Measurements from ENCODE around the gene SPINK8. TPM values are rescaled to one million over a fixed set of nuclear protein-coding genes. Genes with fewer than 3 reads are reported as not detected.
"Not testable (repeated sequence)": the region's sequence is repeated elsewhere in the genome, so short reads cannot be mapped to it uniquely, and the experiment has no call there.

The SPINK8 gene
- total and polyA plus RNA-seq, 5 donors: not detected

DNA sequence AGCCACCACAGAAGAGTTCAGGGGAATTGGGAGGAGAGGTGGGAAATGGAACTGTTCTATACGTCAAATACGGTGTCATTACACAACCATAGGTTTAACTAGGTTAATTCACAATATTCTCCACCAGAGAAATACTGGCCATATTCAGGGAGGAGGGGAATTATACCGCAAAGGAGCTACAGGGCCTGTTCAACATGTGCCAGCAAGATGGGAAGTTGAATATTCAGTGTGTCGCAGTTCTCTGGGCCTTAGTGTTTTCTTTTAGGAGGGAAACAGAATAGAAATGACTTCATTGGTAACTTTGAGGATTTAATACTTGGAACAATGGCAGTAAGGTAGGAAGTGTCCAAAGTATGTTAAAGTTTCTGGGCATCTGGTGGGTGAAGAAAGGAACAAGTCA is 20.5 kb upstream of the SPINK8 start:
- WGBS: 89% methylated on average over 4 of the region's 4 CpGs
- no peaks in the 10 kb centered on the region for H3K9me3 ChIP-seq (ENCODE audit: control insufficient read depth, low read length)
- peaks cover 2% of the 10 kb centered on the region for H3K27me3 ChIP-seq (ENCODE audit: control insufficient read depth, insufficient read depth)
- intact Hi-C loops (cut with DNase I): no loop called here
- DNase-seq (no peak), ATAC-seq (no peak)
- no peak overlapping the region for H3K27ac ChIP-seq (ENCODE audit: low read length)
- H3K4me3 ChIP-seq (ENCODE audit: low read length): no peak overlapping the region
- H3K4me1 ChIP-seq (ENCODE audit: control insufficient read depth, insufficient read depth, low read length): no peaks in the 10 kb centered on the region

DNA sequence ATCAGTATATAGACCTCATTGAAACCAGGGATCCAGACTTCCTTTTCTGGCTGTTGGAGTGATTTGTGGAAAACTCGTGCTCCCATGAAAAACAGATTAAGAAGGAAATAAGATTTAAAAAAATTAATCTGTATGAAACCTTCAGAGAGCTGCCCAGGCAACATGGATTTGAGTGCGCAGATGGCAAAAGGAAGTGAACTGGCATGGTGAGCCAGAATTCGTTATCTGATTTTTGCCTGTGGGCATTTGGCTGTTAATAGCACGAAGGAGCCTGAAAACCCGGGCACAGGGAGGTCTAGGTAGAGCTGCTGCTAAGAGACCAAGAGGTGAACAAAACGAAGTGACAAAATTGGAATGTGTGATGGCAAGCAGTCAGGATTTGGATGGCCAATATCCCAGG is 19.1 kb upstream of the SPINK8 start:
- DNase-seq: no peak
- intact Hi-C loops (cut with DNase I): no loop called here
- Histone ChIP-seq H3K4me3 (ENCODE audit: low read length) (no peak overlapping the region), H3K4me1 (ENCODE audit: control insufficient read depth, insufficient read depth, low read length) (no peaks in the 10 kb centered on the region), H3K27me3 (ENCODE audit: control insufficient read depth, insufficient read depth) (peaks cover 2% of the 10 kb centered on the region), H3K9me3 (ENCODE audit: control insufficient read depth, low read length) (no peaks in the 10 kb centered on the region), H3K27ac (ENCODE audit: low read length) (no peak overlapping the region)
- no peak for ATAC-seq
- 70% methylated on average over 6 of the region's 6 CpGs for WGBS

DNA sequence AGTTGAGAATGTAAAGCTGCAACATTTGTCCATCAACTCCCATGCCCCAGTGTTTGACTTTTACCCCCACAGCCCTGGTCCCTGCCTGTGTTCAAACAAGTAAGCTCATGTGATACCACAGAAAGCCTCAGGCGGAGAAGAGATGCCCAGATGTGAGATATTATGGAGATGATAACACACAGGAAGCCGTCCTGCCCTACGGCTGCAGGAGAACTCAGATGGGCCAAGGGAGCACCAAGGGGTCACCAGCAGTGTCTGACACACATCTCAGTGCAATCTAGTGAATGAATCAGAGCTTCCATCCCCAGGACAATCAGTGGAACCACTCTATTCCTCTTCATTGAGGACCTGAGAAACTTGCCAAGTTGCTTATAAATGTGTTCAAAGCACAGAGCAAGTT is 14.0 kb upstream of the SPINK8 start:
- intact Hi-C loops (cut with DNase I): no loop called here
- WGBS: 60% methylated on average over 3 of the region's 3 CpGs

DNA sequence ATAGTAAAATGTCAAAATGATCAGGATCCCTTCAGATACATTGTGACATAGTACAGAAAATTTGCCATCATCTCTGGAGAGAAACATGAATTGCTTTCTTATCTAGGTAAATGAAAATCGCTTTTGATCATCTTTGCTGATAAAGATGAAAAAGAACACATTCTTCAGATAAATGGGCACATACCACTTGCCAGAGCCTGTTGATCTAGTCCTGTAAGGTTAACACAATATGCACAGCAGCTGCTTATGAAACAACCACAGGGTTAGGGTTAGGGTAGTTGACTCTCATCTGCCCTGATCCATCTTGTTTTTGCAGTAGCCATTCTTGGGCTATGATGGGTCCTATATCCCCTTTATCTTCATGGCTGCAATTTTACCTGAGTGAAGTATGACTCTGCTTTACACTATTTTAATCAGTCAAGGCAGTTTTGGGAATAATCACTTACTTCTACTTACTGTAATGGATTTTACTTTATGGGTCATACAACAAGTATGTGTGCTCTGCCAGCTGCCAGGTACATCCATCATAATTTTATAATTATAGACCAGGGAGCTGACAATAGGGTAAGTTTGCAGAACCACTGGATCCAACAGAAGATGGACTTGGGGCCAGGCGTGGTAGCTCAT is 12.6 kb upstream of the SPINK8 start:
- ATAC-seq: no peak
- DNase-seq: no peak
- Histone ChIP-seq H3K27ac (ENCODE audit: low read length) (no peak overlapping the region), H3K27me3 (ENCODE audit: control insufficient read depth, insufficient read depth) (no peaks in the 10 kb centered on the region), H3K4me3 (ENCODE audit: low read length) (no peak overlapping the region), H3K4me1 (ENCODE audit: control insufficient read depth, insufficient read depth, low read length) (no peaks in the 10 kb centered on the region), H3K9me3 (ENCODE audit: control insufficient read depth, low read length) (no peaks in the 10 kb centered on the region)
- WGBS: 81% methylated on average over 2 of the region's 2 CpGs
- intact Hi-C loops (cut with DNase I): no loop called here

More for the DNA sequence above, 14.0 kb upstream of the SPINK8 start:
- Histone ChIP-seq H3K27me3 (ENCODE audit: control insufficient read depth, insufficient read depth) (no peaks in the 10 kb centered on the region), H3K4me3 (ENCODE audit: low read length) (no peak overlapping the region), H3K9me3 (ENCODE audit: control insufficient read depth, low read length) (no peaks in the 10 kb centered on the region), H3K4me1 (ENCODE audit: control insufficient read depth, insufficient read depth, low read length) (no peaks in the 10 kb centered on the region), H3K27ac (ENCODE audit: low read length) (no peak overlapping the region)
- DNase-seq: no peak
- ATAC-seq: no peak

DNA sequence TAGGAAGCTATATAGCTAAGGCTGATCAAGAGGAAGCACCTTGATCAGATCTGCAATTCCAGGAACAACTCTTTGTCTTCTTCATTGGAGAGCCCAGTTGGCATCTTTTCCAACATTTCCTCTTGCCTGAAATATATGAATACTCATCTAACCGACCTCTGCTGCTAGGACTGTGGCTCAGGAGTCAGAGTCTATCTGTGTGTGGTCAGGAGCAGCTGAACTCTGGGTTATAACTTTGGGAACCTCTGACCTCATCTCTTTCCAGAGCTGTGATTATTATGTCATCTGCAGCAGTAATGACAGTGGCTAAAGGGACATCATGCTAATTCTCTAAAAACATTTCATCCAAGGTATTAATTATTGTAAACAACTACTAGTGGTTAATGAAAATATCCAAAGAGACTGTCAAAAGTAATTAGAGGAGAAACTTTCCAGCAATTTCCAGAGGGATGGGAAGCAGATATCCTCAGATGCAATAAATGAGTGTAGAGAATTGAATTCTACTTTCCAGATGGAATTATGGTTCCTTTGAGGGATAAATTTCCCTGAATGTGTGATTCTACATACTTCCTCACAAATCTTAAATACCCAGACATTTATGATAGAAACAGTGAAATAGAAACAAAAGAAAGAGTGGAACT is 11.5 kb upstream of the SPINK8 start:
- DNase-seq: no peak
- Histone ChIP-seq H3K27me3 (ENCODE audit: control insufficient read depth, insufficient read depth) (no peaks in the 10 kb centered on the region), H3K4me3 (ENCODE audit: low read length) (no peak overlapping the region), H3K4me1 (ENCODE audit: control insufficient read depth, insufficient read depth, low read length) (no peaks in the 10 kb centered on the region), H3K9me3 (ENCODE audit: control insufficient read depth, low read length) (no peaks in the 10 kb centered on the region), H3K27ac (ENCODE audit: low read length) (no peak overlapping the region)
- no peak for ATAC-seq
- WGBS: 9% methylated on average over 1 of the region's 1 CpG
- intact Hi-C loops (cut with DNase I): no loop called here

DNA sequence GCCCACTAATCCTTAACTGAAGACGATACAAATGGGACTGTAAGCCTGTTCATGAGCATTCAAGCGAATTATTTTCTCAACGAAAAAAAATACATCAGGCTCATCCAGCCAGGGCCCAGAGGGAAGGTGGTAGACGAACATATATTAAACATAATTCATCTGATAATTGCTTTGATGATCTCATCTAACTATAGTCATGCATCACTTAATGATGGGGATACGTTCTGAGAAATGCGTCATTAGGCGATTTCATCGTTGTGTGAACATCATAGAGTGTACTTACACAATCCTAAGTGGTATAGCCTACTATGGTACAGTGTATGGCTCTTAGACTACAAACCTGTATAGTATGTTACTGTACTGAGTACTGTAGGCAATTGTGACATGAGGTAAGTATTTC is 10.0 kb upstream of the SPINK8 start:
- WGBS: 88% methylated on average over 8 of the region's 8 CpGs
- no peak overlapping the region for H3K27ac ChIP-seq (ENCODE audit: low read length)

DNA sequence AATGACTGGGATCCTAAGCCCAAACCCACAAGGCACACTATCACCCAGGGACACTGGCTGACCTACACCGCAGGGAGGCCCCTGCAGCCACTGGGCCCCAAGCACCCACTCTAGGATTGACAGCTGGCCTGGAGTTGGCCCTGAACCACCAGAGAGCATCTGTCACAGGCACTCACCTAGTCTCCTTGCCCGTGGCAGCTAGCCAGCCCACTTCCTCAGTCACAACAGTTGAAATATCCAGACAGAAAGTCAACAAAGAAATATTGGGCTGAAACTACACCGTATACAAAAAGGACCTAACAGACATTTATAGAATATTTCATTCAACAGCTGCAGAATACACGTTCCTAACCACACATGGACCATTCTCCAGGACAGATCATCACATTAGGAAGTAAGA is 5.2 kb upstream of the SPINK8 start:
- DNase-seq (no peak), ATAC-seq (peak in 1 of 2 donors; percentile 24)
- WGBS: 56% methylated on average over 4 of the region's 4 CpGs
- intact Hi-C loops (cut with DNase I): no loop called here
- H3K9me3 ChIP-seq (ENCODE audit: control insufficient read depth, low read length): no peaks in the 10 kb centered on the region
- H3K27me3 ChIP-seq (ENCODE audit: control insufficient read depth, insufficient read depth): no peaks in the 10 kb centered on the region
- no peak overlapping the region for H3K4me3 ChIP-seq (ENCODE audit: low read length)
- no peak overlapping the region for H3K27ac ChIP-seq (ENCODE audit: low read length)
- H3K4me1 ChIP-seq (ENCODE audit: control insufficient read depth, insufficient read depth, low read length): no peaks in the 10 kb centered on the region

More for the DNA sequence above, 10.0 kb upstream of the SPINK8 start:
- no peaks in the 10 kb centered on the region for H3K27me3 ChIP-seq (ENCODE audit: control insufficient read depth, insufficient read depth)
- H3K9me3 ChIP-seq (ENCODE audit: control insufficient read depth, low read length): no peaks in the 10 kb centered on the region
- no peak for ATAC-seq
- no peak overlapping the region for H3K4me3 ChIP-seq (ENCODE audit: low read length)
- H3K4me1 ChIP-seq (ENCODE audit: control insufficient read depth, insufficient read depth, low read length): no peaks in the 10 kb centered on the region
- DNase-seq: no peak
- intact Hi-C loops (cut with DNase I): no loop called here

DNA sequence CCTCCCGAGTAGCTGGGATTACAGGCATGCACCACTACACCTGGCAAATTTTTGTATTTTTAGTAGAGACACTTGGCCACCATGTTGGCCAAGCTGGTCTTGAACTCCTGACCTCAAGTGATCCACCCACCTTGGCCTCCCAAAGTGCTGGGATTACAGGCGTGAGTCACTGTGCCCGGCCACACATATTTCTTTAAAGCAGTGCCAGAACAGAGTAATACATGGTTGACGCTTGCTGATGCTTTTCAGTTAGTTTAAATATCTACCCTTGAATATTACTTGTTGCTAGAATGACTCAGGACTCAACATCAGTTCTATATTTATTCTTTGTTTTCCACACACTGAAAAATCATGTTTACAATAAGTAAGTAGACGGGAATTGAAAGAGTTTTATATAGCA is 4.1 kb upstream of the SPINK8 start:
- ATAC-seq; H3K4me3 ChIP-seq (ENCODE audit: low read length); H3K27ac ChIP-seq (ENCODE audit: low read length); H3K27me3 ChIP-seq (ENCODE audit: control insufficient read depth, insufficient read depth); intact Hi-C loops (cut with DNase I); DNase-seq; H3K4me1 ChIP-seq (ENCODE audit: control insufficient read depth, insufficient read depth, low read length); H3K9me3 ChIP-seq (ENCODE audit: control insufficient read depth, low read length): not testable (repeated sequence)
- 80% methylated on average over 5 of the region's 5 CpGs for WGBS

DNA sequence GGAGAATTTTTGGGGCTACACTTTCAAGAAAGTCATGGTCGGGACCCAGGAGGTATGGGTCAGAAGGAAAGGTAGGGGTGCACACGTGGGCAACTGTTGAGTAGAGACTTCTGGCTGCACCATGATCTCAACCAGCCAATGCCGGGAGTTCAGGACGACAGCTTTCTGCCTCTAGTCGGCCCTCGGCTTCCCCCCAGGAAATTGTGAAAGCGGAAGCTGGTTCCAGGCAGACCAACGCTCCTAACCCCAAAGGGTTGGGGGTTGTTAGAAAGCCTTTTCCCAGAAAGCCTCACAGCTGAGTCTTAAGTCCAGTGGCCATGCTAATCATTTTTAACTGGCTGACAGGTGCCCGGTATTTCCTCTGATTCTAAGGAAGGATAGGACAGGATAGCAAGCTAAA is 1.8 kb upstream of the SPINK8 start:
- H3K4me1 ChIP-seq (ENCODE audit: control insufficient read depth, insufficient read depth, low read length); H3K4me3 ChIP-seq (ENCODE audit: low read length); H3K9me3 ChIP-seq (ENCODE audit: control insufficient read depth, low read length); H3K27ac ChIP-seq (ENCODE audit: low read length); ATAC-seq; H3K27me3 ChIP-seq (ENCODE audit: control insufficient read depth, insufficient read depth); intact Hi-C loops (cut with DNase I): not testable (repeated sequence)
- WGBS: 75% methylated on average over 9 of the region's 9 CpGs
- DNase-seq: peak in 2 of 3 donors; percentile 16 to 60

DNA sequence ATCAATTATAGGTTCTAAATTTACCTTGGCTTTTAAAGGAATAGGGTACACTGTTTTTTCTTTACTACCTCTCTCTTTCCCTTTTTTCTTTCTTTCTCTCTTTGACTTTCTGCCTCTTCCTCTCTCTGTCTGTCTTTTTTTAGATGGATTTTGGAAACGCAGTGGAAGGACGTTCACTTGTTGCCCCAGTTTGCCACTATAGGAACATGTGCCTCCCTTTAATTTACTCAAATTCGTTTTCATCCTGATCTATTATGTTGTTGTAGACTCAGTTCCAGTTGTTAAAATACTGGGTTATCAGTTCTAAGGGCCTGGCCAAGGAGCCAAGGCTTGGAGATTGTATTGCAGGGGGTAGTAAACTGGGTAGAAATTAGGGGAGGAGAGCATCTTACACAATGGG is 1.1 kb upstream of the SPINK8 start:
- Histone ChIP-seq H3K9me3 (ENCODE audit: control insufficient read depth, low read length) (no peaks in the 10 kb centered on the region), H3K27ac (ENCODE audit: low read length) (no peak overlapping the region), H3K27me3 (ENCODE audit: control insufficient read depth, insufficient read depth) (no peaks in the 10 kb centered on the region), H3K4me3 (ENCODE audit: low read length) (no peak overlapping the region), H3K4me1 (ENCODE audit: control insufficient read depth, insufficient read depth, low read length) (no peaks in the 10 kb centered on the region)
- 77% methylated on average over 3 of the region's 3 CpGs for WGBS
- DNase-seq (no peak), ATAC-seq (no peak)
- intact Hi-C loops (cut with DNase I): no loop called here

DNA sequence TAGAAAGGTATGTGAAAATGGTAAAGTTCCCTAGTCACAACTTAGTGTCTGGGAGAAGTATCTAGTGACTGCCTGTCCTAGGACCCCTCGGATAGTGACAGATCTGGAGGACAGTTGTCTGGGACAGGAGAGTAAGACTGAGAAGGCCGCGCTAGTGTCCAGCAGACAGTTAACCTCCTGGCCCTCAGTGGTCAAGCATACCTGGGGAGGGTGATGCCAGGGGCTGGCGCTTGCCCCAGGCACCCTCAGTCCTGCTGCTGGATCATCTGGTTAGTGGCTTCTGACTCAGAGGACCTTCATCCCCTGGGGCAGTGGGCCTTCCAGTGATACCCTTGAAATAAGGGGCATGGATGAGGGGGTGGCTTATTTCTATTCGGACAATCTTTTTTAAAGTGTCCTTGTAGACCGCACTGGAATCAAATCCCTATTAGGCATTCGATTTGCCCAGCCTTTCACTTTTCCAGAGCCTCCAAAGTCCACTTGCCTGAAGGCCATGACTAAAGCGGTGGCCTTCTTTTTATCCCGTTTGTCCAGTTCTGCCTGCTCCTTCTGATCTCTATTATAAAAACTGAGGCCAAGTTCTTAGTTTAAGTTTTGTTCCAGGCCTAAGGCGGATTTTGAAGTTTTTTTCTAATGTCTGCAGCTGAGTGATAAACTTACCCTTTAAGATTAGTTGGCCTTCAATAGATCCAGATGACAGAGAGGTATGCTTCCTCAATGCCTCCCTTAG is 1.6 kb downstream of the SPINK8 start:
- H3K4me3 ChIP-seq (ENCODE audit: low read length); H3K9me3 ChIP-seq (ENCODE audit: control insufficient read depth, low read length); H3K4me1 ChIP-seq (ENCODE audit: control insufficient read depth, insufficient read depth, low read length); ATAC-seq; intact Hi-C loops (cut with DNase I); DNase-seq; H3K27me3 ChIP-seq (ENCODE audit: control insufficient read depth, insufficient read depth); H3K27ac ChIP-seq (ENCODE audit: low read length): not testable (repeated sequence)
- 86% methylated on average over 10 of the region's 10 CpGs for WGBS

Measured in right cardiac atrium (tissue), 5 donors.